ENCODE measurements around the gene THAP3.

Gene THAP3

GRCh38 chr1:6613361-6614018, 11.2 kb upstream of the THAP3 start, which contains the start of gene PHF13:
Gene PHF13 (plus strand): TSS chr1:6613731. CDS start chr1:6614067, 336 bp downstream.
- DNase-seq: peak; percentile 92

- DNase-seq: no peak
Measured at GRCh38 chr1:6614019-6614928, 10.4 kb upstream of the THAP3 start.

- DNase-seq: no peak
Measured at GRCh38 chr1:6614929-6615785, 9.5 kb upstream of the THAP3 start.

DNA sequence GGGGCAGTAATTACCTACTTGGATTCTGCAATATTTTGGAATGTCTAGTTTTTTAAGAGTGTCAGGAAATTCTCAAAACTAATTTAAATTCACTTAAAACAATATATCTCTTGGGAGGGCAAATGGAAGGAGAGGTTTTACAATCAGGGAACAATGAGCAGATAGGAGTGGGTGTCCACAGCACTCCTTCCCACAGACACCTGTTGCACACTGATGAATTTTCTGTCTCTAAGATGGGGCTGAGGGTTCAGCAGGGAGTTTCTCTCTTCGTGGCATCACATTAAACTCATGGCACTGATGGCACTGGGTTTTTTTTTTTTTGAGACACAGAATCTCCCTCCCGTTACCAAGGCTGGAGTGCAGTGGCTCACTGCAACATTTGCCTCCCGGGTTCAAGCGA, 5.6 kb upstream of the THAP3 start:
- DNase-seq: no peak

GRCh38 chr1:6621429-6622391, 3.0 kb upstream of the THAP3 start:
- no peak for DNase-seq

DNA sequence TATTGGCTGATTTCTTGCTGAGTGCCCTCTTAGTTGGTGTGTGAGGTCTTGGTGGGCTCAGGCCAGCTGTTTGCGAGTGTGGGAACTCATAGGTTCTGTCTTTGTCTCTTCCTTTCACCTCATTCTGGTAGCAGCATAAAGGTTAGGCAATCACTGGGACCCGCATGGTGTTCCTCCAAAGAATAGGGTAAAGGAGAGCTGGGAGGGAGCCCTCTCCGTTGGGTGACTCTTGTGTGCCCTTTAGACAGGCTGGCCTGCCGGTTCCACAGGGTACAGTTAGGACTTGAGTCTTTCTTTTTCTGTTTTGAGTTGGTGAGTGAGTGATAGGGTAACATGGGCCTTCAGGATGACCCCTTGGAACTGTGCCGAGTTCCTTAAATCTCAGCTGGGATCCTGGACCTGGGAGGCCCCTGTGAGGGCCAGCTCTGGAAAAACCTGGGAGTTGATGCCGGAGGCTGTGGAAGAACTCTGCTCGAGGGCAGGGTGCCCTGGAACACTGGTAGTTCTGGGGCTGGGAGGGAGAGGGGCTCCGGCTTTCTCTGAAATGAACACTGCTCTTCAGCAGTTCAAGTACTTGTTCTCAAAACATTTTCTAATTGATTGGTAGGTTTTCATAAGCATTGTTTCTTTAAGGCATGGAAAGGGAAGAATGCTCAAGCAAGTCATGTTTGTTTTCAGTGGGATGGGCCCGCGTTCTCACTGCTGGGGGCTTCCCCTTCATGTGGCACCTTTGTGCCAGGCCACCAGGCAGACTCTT, 2.1 kb upstream of the THAP3 start:
- DNase-seq: no peak

DNA sequence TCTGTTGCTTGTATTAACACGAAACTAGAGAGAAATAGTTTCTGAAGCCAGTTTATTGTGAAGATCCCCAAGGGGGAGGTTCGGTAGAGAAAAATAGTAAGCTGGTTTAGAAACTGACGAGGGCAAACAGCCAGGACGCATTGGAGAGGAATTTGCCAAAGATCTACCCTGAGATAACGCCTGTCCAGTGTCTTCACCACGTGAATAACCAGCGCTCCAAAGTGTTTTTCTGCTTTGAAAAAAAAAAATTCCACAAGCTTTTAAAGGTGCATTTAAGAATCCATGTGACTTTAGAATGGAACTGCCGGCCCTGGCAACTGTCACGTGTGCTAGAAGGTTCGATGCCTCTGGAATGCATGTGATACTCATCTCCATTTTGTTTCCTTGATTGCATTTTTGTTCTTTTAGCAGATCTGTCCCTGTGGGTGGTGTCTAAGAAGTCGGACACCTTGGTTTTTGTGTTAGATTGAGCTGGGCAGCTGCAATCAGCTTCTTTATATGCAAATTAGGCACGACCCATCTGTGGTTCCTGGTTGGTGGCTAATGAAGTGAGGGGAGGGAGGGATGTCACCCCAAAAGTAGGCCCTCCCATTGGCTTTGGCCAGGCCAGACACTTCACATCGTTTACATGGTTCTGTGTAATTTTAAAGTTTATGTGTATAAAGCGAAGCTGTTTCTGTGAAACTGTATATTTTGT, 1.3 kb upstream of the THAP3 start:
- DNase-seq: no peak

DNA sequence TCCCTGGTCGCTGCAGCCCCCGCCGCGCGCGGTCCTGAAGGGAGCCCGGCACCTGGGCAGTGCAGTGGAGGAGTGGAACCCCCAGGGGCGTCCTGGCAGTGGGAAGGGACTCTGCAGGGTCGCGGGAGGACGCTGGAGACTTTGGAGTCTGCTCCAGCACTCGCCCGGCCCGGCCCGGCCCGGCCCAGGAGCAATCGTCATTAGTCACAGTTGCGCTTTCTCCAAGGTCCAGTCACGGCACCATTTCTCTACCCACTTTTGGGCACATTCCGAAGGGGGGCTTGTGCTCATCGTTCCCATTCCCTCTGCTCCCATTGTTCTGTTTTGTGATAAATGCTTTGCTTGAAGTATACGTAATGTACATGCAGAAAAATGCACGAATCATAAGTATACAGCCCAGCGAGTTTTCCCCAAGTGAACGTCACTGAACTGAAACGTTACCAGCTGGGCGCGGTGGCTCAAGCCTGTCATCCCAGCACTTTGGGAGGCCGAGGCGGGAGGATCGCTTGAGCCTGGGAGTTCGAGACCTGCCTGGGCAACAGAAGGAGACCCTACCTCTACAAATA, 999 bp downstream of the THAP3 start:
- DNase-seq: peak; percentile 9

DNA sequence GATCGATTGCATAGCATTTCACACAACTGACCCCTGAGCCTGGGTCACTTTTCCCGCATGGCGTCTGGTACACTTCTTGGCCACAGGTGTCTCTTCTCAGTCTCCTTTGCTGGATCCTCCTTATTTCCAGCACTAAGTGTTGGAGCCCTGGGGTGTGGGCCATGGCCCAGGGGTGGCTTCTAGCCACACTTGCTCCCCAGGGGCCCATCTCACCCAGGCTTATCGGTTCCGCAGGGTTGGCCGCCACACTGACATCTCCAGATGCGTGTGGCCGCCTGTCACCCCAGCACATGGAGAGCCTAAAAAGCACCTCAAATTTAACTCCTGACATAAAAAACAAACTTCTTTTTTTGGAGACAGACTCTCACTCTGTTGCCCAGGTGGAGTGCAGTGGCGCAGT, 2.4 kb downstream of the THAP3 start:
- DNase-seq: no peak

- DNase-seq: no peak
Measured at GRCh38 chr1:6627841-6628545, 3.3 kb downstream of the THAP3 start.

- no peak for DNase-seq
Measured at GRCh38 chr1:6628971-6629479, 4.4 kb downstream of the THAP3 start.

DNA sequence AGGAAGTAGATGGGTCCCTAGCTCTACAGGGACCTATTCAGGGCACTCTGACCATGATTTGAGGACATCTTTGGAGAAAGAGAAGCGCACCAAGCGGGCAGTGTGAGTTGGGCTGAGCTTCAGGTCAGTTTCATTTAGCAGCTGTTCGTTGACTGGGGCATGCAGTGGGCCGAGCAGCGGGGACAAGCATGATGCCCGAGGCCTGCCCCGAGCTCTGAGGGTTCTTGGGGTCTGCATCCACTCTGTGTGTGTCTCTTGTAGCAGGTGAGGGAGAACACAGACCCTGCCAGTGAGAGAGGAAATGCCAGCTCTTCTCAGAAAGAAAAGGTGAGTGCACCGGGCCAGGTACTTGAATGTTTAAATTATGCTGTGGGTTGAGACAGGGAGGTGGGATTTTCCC, 5.4 kb downstream of the THAP3 start:
- no peak for DNase-seq

DNA sequence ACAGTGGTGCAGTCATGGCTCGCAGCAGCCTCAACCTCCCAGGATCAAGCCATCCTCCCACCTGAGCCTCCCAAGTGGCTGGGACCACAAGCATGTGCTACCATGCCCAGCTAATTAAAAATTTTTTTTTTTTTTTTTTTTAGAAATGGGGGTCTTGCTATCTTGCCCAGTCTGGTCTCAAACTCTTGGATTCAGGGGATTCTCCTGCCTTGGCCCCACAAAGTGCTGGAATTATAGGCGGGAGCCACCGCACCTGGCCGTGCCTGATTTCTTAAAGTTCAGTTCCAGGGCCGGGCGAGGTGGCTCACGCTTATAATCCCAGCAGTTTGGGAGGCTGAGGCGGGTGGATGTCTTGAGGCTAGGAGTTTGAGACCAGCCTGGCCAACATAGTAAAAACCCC, 6.4 kb downstream of the THAP3 start:
- no peak for DNase-seq

DNA sequence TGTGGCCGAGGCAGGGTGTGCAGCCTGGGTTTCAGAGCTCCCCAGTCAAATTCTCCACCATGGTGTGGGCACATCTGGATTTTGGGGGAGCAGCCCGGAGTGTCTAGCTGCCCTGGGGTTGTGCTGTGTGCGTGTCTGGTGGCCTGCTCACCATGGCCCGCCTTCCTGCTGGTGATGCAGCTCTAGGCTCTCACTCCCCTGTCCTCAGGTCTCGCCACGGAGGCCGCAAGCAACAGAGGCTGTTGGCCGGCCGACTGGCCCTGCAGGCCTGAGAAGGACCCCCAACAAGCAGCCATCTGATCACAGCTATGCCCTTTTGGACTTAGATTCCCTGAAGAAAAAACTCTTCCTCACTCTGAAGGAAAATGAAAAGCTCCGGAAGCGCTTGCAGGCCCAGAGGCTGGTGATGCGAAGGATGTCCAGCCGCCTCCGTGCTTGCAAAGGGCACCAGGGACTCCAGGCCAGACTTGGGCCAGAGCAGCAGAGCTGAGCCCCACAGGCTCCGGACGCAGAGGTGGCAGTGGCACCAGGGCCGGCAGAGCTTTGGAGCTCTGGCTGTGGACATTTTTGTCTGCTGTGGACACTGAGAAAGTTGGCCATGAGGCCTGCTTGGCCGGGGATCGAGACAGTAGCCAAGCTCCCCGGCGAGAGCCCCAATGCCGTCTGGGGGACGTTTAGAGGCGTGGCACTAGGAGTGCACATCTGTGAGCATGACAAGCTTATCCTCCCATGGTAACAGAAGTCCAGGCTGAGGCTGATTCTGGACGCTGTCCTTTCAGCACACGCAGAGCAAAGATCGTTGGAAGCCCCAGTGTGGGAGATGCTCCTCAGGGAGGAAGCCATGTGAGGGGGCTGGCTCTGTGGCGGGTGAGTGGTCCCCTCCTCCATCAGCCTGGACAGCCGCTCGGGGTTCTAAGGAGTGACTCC, 8.2 kb downstream of the THAP3 start:
- no peak for DNase-seq

GRCh38 chr1:6634371-6635052, 9.8 kb downstream of the THAP3 start:
- no peak for DNase-seq

GRCh38 chr1:6635161-6635909, 10.7 kb downstream of the THAP3 start:
- no peak for DNase-seq
